ENCODE measurements around the gene EXOSC10. TPM values are rescaled to one million over a fixed set of nuclear protein-coding genes. Genes with fewer than 3 reads are reported as not detected.

The EXOSC10 gene
- total and polyA plus RNA-seq, 2 of the 13 experiments (the other 11 are each of a cell fraction or from before 2014, with no cell fraction given) = 48.4 to 67.6 TPM

DNA sequence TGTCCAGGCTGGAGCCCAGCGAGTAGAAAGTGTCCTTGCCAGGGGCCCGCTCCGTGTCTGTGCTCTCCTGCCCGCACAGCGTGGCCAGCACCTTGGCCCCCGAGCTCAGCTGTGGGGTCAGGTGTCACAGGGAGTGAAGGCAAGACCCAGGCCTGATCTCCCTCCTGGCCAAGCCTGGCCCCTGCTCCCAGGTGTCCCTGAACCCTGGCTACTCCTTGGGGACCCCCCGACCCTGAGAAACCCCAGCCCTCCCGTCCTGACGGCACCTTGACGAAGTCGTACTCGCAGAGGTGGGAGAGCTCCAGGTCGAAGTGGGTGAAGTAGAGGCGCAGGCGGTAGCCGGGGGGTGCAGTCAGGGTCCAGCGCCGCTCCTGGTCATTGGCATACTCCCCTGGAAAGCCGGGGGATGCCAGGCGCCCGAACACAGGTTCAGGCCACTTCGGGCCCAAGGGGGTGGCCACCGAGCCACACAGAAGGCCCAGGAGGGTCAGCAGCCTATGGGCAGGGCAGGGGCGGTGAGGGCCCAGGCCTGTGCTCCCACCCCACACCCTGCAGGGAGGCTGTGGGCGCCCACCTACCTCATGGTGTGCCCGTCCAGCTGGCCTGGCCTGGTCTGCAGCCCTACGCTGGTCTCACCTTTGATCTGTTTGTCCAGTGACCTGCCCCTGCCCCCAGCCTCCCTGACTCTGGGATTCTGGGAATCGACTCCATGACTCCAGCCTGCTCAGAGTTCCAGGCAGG is 52.9 kb downstream of the EXOSC10 start, which contains the start of gene MASP2 (continued):
- TF ChIP-seq TEAD3 (CRISPR knock-in tag; optimal IDR thresholded peaks at IDR 0.05; ENCODE audit: borderline replicate concordance) (no peak), STAG1 (CRISPR knock-in tag; IDR thresholded peaks at IDR 0.05) (no peak), ZNF770 (CRISPR knock-in tag; IDR thresholded peaks at IDR 0.05) (no peak), STAT5B (CRISPR knock-in tag; IDR thresholded peaks at IDR 0.05) (0 out of 2 replicates have a peak, but pooled peaks have one; percentile 38), ZNF629 (CRISPR knock-in tag; conservative IDR thresholded peaks at IDR 0.05) (peak; percentile 13; the same call in 1 of the 2 replicates), NCOA1 (CRISPR knock-in tag; IDR thresholded peaks at IDR 0.05) (no peak), STAT6 (CRISPR knock-in tag; IDR thresholded peaks at IDR 0.05; ENCODE audit: borderline replicate concordance) (no peak), NR2F6 (IDR thresholded peaks at IDR 0.05) (peak; percentile 64; the same call in 1 of the 2 replicates), NR2F6 (CRISPR knock-in tag; IDR thresholded peaks at IDR 0.05) (peak; percentile 87), ZNF160 (CRISPR knock-in tag; IDR thresholded peaks at IDR 0.05) (no peak), SMAD3 (CRISPR knock-in tag; IDR thresholded peaks at IDR 0.05) (no peak), ZNF572 (CRISPR knock-in tag; IDR thresholded peaks at IDR 0.05) (no peak; the same call in 1 of the 2 replicates), ZXDC (CRISPR knock-in tag; IDR thresholded peaks at IDR 0.05) (0 out of 2 replicates have a peak, but pooled peaks have one; percentile 59), POLR2A (IDR thresholded peaks at IDR 0.05; ENCODE audit: insufficient read depth in 1 of 2, low read depth in 2 of 2, low read length in 2 of 2) (peak; percentile 80 to 89), TIGD3 (CRISPR knock-in tag; IDR thresholded peaks at IDR 0.05; ENCODE audit: borderline replicate concordance) (no peak), MIER3 (CRISPR knock-in tag; IDR thresholded peaks at IDR 0.05; ENCODE audit: borderline replicate concordance) (no peak), ETV5 (CRISPR knock-in tag; IDR thresholded peaks at IDR 0.05; ENCODE audit: borderline replicate concordance) (no peak; the same call in 1 of the 2 replicates)
- TF ChIP-seq, protein P1, sequence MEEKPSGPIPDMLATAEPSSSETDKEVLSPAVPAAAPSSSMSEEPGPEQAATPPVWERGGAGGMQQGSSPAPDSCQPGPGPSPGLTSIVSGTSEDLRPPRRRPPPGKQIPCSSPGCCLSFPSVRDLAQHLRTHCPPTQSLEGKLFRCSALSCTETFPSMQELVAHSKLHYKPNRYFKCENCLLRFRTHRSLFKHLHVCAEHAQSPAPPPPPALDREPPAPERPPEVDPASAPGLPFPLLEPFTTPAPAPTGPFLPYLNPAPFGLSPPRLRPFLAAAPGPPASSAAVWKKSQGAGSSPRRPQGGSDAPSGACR (CRISPR knock-in tag; IDR thresholded peaks at IDR 0.05) = no peak
- TF ChIP-seq, protein P2, sequence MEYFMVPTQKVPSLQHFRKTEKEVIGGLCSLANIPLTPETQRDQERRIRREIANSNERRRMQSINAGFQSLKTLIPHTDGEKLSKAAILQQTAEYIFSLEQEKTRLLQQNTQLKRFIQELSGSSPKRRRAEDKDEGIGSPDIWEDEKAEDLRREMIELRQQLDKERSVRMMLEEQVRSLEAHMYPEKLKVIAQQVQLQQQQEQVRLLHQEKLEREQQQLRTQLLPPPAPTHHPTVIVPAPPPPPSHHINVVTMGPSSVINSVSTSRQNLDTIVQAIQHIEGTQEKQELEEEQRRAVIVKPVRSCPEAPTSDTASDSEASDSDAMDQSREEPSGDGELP (IDR thresholded peaks at IDR 0.05; ENCODE audit: borderline replicate concordance, low read depth) = peak; percentile 81; the same call in 1 of the 2 replicates

Data from HepG2 (cell line).